ENCODE results near the gene TTLL10.

Gene TTLL10, protein sequence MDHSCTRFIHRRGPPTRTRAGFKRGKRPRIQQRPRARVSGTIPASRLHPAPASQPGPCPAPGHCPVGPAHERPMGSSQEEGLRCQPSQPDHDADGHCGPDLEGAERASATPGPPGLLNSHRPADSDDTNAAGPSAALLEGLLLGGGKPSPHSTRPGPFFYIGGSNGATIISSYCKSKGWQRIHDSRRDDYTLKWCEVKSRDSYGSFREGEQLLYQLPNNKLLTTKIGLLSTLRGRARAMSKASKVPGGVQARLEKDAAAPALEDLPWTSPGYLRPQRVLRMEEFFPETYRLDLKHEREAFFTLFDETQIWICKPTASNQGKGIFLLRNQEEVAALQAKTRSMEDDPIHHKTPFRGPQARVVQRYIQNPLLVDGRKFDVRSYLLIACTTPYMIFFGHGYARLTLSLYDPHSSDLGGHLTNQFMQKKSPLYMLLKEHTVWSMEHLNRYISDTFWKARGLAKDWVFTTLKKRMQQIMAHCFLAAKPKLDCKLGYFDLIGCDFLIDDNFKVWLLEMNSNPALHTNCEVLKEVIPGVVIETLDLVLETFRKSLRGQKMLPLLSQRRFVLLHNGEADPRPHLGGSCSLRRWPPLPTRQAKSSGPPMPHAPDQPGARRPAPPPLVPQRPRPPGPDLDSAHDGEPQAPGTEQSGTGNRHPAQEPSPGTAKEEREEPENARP

DNA sequence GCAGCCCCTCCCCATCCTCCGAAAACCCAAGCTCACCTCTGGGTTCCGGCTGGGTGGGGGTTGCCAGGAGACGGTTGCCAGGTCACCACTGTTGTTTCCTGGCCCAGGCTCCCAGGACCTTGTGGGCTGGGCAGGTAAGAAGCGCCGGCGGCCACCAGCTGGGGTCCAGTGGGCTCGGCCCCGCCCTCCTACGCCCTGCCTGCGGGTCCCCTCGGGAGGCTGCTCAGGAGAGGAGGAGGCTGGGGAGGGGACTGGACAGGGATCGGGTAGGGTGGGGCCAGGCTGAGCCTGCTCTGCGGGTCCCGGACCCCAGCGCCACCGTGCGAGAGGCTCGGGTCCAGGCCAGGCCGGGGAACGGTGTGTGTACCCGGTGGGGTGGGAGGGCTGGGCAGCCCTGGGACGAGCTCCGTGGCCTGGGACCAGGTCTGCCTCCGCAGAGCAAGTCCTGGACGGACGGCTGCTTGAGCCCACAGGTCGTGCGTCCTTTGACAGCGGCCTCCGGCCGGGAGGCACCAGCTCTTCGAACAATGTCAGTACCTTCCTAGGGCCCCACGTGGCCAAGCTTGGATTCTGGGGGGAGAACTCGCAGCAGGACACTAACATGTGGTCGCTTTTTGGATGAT lies at the start of gene TTLL10:
Gene TTLL10 (plus strand): TSS at position 88 of the 623 bp plus-strand sequence. CDS start 5,336 bp downstream, outside the sequence.
- DNase-seq = peak; percentile 28

DNA sequence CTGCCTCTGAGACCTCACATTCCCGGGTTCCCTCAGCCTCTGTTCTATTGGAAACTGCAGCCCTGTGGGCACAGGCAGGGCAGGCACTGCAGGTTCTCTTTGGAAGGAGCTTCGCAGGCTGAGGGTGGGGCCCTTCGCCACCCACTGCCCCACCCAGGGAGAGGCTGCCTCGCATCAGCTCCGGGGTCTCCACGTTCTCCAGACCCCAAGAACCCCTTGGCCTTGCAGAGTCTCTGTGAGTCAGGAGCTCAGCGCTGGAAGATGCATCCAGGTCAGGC lies 49.2 kb upstream of the TTLL10 start:
- no peak for DNase-seq

DNA sequence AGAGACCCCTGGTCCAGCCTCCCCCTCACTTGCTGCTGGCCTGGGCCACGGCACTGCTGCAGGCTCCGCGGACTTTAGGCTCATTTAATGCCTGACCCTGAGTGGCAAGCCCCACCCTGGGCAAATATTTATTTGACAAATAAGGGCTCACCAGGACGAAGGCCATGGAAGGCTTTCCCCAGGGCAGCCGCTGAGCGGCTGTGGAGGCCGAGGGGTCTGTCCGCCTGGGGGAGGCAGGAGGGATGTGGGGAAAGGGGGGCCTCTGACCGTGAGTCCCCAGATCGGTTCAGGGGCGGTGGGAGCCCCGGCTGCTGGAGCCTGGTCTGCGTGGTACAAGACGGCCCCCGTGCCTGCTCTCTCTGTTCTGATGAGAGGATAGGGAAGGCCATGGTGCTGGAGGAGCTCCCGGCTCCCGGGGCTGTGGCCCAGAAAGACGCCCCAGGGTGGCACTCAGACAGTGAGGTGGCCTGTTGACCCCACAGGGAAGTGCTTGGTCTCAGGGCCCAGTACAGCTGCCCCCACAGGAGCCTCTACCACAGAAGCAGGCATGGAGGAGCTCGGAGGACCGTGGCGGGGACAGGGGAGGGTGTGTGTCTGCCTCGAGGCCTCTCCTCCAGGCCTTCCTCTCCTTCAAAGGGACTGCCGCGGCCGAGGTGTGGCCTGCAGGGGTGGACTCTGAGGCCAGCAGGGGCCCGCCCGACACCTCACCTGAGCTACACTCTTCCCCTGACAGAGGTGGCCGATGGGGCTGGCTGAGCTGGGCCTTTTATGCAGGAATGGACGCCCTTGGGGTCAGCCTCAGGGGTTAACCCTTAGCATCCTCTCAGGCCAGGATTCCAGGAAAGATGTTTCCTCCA lies 48.7 kb upstream of the TTLL10 start:
- DNase-seq = no peak

DNA sequence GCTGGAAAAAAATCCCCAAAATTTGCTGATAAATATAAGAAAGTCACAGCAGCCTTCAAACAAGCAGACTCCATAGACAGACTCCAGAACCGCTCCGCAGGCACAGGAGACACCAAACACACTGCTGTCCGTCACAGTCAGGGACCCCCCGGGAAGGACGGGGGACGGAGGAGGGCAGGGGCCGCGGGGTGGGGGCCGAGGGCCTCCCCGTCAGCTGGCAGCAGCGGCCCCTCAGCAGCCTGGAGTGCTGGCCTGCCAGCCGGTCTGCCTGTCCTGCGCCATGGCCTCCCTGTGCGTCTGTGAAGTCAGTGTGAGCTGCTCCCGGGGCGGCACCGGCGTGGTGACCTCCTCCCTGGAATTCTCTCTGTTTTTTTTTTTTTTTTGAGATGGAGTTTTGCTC lies 47.7 kb upstream of the TTLL10 start:
- DNase-seq = no peak

DNA sequence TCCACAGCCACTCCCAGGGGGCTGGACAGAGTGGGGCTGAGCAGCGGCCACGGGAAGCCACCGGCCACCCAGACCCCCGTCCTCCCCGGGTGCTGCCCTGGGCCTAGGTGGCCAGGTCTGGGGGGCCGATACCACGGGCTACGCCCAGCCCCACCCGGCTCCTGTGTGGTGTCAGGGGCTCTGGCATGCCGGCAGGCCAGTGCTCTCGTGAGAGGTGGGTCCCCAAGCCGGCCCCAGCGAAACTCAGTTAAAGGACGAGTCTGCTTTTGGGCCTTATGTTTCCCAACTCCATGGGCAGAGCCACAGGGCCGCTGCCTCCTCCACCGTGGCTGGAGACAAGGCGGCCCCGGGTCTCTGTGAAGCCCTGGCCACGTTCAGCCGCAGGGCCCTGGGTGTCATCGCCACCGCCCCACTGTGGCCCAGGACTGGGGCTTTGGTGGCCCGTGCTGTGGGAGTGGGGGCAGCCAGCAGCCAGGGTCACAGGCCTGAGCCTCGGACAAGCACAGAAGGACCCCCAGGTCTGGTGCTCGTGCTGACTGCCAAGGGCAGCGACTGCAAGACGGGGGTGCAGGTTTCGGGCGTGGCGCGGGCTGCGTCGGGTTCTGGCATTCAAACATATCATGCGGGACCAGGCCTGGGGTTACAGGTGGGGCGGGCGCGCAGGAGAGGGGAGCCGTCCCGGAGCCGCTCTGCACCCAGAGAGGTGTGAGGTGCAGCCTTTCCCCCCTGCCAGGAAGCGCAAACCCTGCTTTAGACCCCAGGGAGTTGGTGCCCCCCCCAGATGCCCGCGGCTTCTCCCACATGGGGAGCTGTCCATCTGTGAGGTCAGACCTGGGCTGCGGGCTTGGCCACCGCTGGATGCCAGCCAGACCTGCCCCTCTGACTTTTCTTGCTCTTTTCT lies 45.9 kb upstream of the TTLL10 start:
- no peak for DNase-seq

DNA sequence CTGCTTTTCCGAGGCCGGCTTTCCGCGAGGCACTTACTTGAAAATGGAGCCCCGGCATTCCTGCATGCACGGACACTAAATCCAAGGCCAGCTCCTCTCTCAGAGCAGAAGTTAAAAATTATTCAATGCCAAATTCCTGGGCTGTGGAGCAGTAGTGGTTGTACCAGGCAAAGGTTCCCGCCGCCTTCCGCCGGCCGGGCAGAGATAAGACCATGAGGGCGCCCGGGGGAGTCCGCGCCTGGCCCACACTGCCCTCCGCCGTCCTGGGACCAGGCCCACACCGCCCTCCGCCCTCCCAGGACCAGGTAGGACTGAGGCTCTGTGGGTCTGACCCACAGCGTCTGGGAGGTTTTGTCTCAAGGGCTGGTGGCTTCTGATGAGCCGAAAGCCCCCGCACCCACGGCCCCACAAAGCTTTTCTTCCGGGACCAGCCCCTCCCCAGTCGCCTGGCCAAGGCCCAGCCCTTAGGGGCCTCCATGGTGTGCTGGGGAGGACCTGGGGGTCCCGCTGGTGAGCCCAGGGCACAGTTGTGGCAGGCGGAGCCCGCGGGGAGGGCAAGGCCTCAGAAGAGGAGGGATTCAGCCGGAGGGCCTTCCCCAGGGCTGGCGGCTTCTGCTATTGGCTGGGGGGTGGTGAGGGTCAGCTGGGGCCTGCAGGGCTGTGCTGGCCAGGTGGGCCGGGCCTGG lies 45.1 kb upstream of the TTLL10 start:
- DNase-seq = no peak

DNA sequence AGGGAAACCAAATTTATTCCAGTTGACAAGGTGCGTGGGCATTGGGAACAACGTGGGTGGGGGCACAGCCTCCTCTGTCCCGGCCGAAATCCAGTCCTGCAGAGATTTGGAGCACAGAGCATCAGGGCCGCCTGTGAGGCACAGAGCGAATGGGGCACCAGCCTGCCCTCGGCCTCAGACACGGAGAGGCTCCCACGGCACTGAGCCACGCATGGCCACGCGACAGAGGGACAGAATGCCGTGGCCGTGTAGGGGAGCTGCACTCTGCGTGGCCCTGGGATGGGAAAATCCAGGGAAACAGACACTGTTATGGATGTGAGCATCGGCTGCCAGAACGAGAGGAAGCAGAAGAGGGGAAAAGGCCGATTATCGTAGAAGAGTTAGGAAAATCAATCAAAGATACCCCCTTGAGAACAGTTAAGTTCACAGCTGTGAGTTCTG lies 44.3 kb upstream of the TTLL10 start:
- DNase-seq = no peak

DNA sequence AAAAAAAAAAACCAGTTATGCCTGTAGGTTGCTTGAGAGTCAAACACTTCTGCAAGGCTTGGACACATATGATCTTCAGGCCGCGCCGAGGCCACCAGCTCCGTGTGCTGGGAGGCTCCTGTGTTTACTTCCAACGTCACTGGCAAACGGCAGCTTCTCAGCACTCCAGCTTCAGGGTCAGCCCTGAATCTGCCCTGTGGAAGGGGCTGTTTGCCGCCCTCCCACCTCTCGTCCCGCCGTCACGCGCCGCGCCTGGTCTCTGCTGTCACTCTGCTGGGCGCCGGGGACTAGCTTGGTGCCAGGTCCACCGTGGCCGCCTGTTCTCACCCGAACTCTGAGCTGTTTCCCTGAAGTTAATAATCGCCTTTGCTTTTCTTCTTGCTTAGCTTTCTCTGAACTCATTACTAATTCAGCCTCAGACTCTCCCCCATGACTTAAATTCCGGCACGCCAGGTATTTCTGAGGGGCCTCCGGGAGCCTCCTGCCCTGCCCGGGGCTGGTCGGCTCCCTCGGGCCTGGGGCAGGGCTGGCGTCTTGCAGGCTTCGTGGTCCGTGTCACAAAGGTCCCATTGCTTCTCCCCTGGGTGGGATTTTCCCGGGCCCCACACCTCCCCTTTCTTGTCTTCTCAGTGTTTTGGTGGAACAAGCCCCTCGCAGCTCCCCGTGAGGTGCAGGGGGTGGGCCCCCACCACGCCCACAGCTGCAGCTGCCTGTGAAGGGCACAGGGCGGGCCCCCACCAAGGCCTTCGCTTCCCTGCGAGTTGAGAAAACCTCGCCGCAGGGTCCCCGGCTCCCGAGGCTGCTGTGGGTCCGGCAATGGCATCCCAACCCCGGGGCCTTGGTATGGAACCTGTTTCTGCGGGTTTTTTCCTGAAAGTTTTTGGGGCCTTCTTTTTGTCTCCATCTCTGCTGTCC lies 43.2 kb upstream of the TTLL10 start:
- no peak for DNase-seq

DNA sequence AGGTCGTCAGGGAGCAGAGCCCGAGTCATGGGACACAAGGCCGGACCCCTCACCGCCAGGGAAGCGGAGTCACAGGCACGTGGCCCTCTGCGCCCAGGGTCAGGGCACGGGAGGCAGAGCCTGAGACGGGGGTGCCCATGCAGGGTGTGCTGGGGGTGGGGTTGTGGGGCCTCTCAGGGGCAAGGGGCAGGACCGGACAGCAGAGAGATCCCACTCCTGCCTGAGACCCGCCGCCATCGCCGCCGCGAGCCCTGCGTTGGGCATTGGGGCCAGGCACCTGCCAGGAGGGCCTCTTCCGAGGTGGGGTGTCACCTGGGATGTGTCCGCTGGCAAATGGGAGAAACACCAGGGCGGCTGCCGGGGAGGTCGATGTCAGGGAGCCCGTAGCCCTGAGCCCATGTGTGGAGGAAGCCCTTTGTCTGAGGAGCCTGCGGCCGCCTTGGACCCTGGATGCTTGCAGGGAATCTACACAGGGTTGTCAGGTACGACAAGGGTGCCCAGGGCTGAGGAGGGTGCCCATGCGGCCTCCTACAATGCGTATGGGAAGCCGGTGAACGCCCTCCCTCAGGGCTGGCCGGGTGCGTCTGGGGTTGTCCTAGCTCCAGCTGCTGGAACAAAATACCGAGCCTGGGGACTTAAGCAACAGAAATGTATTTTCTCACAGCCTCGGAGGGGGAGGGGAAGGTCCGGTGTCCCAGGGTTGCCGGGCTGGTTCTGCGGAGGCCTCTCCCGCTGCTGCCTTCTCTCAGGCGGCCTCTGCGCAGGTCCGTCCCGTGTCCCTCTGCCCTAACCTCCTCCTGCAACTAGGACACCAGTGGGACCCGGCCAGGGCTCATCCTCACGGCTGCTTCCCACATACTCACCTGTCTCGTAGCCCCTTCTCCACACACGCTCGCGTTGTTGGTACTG lies 41.4 kb upstream of the TTLL10 start:
- no peak for DNase-seq

DNA sequence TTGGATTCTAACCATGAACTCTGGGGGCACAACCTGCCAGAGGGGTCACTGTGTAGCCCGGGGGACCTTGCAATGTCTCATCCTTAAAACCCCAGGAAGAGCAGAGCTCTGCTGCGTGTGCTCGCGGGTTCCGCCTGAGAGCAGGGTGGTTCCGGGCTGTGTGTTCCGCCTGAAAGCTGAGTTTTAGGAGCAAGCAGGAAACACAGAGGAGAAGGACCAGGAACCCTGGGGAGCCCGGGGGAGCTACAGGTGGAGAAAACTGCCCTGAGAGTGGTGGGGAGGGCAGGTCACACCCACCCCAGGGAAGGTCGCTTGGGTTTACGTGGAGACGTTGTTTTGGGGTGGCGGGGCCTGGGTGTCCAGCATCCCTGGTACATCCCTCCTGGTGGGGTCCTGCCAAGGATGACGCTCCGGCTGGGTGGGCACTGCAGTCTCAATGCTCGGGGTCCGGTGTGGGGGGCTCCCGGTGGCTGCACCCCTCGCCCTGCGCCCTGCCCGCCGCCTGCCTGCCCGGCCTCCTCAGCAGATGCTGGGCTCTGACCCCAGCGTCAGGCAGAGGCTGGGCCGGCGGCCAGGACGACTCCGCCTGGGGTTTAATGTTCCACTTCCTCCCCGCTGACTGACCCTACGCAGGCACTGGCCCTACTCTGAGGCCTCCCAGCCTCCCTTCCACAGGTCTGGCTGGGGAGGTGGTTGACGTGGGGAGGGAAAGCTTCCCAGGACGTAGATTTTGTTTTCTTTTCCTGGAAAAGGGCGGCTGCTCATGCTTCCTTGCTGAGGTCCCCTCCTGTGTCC lies 40.5 kb upstream of the TTLL10 start:
- DNase-seq = no peak

DNA sequence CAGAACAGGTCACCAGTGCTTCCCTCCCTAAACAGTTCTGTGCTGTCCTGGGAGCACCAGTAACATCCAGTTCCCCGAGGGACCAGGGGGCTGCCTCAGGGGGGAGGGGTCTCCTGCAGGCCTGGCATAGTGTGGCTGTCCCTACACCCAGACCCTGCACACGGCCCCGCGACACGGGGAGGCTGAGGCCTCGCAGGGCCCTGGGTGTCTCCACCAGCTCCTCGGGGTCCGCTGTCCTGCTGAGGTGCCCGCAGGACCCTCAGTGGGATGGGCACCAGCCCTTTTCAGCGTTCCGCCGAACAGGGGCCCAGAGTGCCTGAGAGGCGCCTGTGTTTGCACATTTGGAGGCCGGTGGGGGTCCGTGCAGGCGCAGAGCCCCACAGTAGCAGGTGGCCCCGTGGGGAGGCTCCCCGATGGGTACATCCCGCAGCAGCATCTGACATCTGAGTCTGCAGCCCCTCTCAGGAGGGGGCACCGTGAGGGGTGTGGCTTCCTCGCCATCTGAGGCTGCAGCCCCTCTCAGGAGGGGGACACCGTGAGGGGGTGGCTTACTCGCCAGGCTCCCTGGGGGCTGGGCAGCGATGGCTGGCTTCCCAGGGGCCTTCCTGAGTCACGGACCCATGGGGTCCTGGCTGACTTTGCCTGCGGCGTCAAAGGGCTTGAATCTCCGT lies 39.2 kb upstream of the TTLL10 start:
- no peak for DNase-seq

DNA sequence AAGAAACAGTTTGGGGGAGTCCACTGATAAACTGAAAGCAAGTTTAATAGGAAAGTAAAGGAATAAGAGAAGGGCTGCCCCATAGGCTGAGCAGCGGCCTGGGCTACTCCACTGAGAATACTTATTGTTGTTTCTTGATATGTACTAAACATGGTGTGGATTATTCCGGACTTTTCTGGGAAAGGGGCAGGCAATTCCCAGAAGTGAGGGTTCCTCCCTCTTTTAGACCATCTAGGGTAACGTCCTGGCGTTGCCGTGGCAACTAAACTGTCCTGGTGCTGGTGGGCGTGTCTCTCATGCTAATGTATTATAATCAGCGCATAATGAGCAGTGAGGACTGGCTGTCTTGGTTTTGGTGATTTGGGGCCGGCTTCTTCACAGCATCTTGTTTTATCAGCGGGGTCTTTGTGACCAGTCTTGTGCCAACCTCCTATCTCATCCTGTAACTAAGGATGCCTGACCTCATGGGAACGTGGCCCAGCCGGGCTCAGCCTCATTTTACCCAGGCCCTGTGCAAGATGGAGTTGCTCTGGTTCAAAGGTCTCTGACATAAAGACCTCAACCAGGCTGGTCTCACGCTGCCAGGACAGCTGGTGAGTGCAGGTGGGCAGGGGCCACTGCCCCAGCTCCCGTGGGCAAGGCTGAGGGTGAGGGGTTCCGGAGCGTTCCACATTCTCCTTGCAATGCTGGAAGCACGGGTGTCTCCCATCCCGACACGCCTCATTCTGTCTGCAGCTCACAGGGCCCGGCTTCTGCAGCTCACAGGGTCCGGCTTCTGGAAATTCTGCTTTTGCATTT lies 38.1 kb upstream of the TTLL10 start:
- DNase-seq = no peak

DNA sequence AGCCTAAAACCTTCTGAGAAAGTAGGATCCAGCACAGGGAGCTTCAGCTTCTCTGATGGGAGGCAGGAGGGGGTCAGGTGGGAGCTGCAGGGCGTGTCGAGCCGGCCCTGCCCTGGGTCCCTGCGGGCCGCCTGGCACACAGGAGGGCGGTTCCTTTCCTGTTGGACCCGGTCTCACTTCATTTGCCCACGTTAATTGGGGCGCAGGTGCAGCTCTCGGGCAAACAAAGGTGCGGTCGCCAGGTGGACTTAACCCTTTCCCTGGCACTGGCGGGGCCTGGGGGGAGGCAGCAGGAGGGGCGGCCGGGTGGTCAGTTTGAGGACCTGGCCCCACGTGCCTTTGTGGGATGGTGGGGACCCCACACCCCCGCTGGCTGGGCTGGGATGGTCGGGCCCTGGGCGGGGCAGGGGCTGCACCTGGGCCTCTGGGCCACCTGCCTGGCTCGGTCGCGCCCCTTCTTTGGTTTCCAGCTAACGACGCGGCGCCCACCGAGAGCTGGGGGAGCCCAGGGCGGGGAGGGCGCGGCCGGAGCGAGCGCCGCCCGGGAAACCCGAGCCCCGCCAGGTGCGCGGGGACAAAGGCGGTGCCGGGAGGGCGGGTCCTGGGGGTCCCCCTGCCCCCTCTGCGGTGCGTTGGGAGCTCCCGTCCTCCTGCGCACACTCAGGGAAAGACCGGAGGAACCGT lies 37.0 kb upstream of the TTLL10 start:
- DNase-seq = no peak

DNA sequence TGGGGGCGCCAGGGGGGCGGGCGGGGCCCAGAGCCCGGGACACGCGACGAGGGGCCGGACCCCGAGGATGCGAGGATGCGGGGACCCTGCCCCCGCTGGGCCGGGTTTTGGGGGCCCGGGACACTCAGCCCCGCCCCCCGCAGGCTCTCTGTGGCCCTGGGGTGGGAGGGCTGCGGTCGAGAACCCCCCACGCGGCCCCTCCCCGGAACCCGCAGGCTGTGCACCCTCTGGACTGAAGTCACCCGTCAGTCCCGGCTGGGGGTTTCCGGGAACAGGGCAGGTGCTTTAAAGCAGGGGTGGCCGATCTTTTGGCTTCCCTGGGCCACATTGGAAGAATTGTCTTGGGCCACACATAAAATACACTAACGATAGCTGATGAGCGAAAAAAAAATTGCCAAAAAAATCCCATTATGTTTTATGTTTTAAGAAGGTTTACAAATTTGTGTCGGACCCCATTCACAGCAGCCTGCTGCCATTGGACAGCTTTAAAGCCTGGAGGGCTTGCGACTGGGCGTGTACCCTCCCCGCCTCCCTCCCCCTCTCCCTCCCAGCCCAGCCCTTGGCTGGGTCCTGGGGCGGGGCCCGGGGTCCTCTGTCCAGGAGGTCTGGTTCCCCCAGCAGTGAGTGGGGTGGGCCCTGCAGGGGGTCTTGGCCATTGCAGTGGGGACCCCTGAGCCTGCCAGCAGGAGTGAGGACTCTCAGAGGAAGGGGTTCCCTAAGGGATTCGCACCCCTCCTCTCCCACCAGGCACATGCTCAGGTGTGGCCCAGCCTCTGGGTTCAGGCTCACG lies 36.2 kb upstream of the TTLL10 start:
- peak; percentile 70 for DNase-seq

DNA sequence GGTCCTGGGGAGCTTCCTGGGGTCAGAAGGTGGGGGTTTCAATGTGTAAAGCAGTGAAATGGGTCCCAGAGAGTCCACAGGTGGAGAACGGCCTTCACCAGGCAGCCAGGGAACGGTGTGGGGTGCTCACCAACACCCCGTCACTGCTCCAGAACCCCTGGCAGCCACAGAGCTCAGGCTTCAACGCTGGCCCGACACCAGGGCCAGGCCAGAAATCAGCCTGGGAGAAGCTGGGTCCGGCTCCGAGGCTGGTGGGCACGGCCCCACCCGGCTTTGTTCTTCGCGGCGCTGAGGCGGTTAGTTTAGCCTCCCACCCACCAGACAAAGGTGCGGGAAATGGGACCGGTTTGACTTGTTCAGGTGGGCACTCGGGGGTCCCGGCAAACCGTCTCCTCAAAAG lies 33.0 kb upstream of the TTLL10 start:
- DNase-seq = no peak

Measured in activated CD4-positive, alpha-beta T cell treated with anti-CD3 and anti-CD28 coated beads for 48 hours (primary cell).